K562 (cell line): ENCODE results near the gene PIKFYVE.

Experiments
- ARNT ChIP-seq, 2 experiments: fragments of 450-650 bp; IDR thresholded peaks; 2 replicates each; pipeline ENCODE4 v1.6.1; 2016; ENCODE audit warnings: mild to moderate bottlenecking in 1 of 2
- BRCA1 ChIP-seq, 2 experiments: fragments of 450-650 bp in 1 of 2; sonication (generic) in 1 of 2; formaldehyde crosslinking in 1 of 2; IDR thresholded peaks; 2 replicates each; pipeline versions ENCODE4 v1.5.0 to v1.6.1; 2017 to 2020; ENCODE audit warnings: mild to moderate bottlenecking in 1 of 2, missing genetic modification reagents in 1 of 2
- CHCHD3 ChIP-seq: fragments of 250-450 bp; sonication (Bioruptor Pico); IDR thresholded peaks from 2 replicates; pipeline ENCODE4 v2.1.2; 2022; ENCODE audit warnings: mild to moderate bottlenecking
- CTCF ChIP-seq, 3 experiments: IDR thresholded peaks in 2 of 3; conservative IDR thresholded peaks in 1 of 3; 2 replicates each; pipeline ENCODE4 v1.5.1; 2011 to 2012; ENCODE audit warnings: low read length in 3 of 3, mild to moderate bottlenecking in 3 of 3, control low read depth in 2 of 3, improper control_type of control experiment in 1 of 3, inconsistent platforms in 1 of 3, low read depth in 1 of 3, mixed read lengths in 1 of 3, moderate library complexity in 1 of 3; ENCODE audit not compliant: insufficient read depth in 2 of 3
- ETS2 ChIP-seq: IDR thresholded peaks from 2 replicates; pipeline ENCODE4 v1.6.1; 2016; ENCODE audit warnings: borderline replicate concordance, missing genetic modification characterization, mild to moderate bottlenecking, moderate library complexity, missing compliant biosample characterization; ENCODE audit not compliant: poor library complexity, severe bottlenecking
- MYNN ChIP-seq, 2 experiments: sonication (generic); formaldehyde crosslinking in 1 of 2; IDR thresholded peaks; 2 replicates each; pipeline versions ENCODE4 v1.5.0 to v1.6.1; 2016 to 2020; ENCODE audit warnings: antibody characterized with exemption in 1 of 2, missing genetic modification reagents in 1 of 2
- POLR2H ChIP-seq: IDR thresholded peaks from 2 replicates; pipeline ENCODE4 v1.6.1; 2016; ENCODE audit warnings: missing genetic modification characterization, low read depth, mild to moderate bottlenecking, control low read depth, missing compliant biosample characterization, moderate library complexity
- SMC3 ChIP-seq: conservative IDR thresholded peaks from 2 replicates; pipeline ENCODE4 v1.6.1; 2011; ENCODE audit warnings: low read depth, low read length, improper control_type of control experiment; ENCODE audit not compliant: insufficient read depth
- SRF ChIP-seq, 2 experiments: fragments of 250-450, 450-650 bp in 1 of 2; sonication (Bioruptor Pico) in 1 of 2; sonication (generic) in 1 of 2; formaldehyde crosslinking; IDR thresholded peaks; 2 replicates each; pipeline versions ENCODE4 v1.5.0 to v1.5.1; 2020 to 2022; ENCODE audit warnings: mild to moderate bottlenecking in 1 of 2, missing genetic modification reagents in 1 of 2
- TEAD1 ChIP-seq, 2 experiments: fragments of 450-650 bp in 1 of 2; sonication (generic) in 1 of 2; formaldehyde crosslinking; IDR thresholded peaks; 2 replicates each; pipeline versions ENCODE4 v1.4.0 to v1.8.0; 2020 to 2022; ENCODE audit warnings: mild to moderate bottlenecking in 2 of 2, missing genetic modification reagents in 1 of 2
- USF1 ChIP-seq: sonication (generic); formaldehyde crosslinking; IDR thresholded peaks from 2 replicates; pipeline ENCODE4 v1.9.0; 2022; ENCODE audit warnings: mild to moderate bottlenecking, missing genetic modification reagents
- ZNF589 ChIP-seq: fragments of 200-800 bp; sonication (Bioruptor generic); IDR thresholded peaks from 2 replicates; pipeline ENCODE4 v1.6.1; 2016; ENCODE audit warnings: low read depth, missing genetic modification characterization, missing compliant biosample characterization
- TF ChIP-seq, protein P1 (sequence below): sonication (generic); formaldehyde crosslinking; IDR thresholded peaks from 2 replicates; pipeline ENCODE4 v1.8.0; 2022; ENCODE audit warnings: mild to moderate bottlenecking, missing genetic modification reagents

DNA sequence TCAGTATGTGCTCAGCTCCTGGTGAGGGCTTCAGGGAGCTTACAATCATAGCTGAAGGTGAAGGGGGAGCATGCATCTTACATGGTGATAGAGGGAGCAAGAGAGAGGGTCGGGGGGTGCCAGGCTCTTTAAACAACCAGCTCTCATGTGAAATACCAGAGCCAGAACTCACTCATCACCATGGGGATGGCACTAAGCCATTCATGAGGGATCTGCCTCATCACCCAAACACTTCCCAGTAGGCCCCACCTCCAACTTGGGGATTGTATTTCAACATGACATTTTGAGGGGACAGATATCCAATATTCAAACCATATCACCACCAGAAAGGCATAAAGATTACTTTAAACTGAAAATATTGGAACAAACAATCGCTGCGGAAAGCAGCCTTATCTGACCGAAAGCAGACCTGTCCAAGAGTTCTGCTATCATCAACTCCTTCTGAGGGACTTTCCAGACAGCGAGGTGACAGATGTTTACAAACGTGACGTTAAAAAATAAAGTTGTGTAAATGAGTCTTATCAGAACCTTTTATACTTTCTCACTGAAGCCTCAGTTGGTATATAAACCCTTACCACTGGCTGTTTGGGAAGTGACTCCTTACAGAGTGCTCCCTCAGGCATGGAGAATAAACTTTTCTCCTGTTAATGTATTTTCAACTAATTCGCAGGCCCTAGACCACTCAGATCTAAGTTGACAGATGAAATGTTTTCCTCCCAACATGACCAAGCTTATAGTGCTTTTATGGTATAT lies 105.0 kb downstream of the PIKFYVE start:
- TF ChIP-seq MYNN (IDR thresholded peaks at IDR 0.05) (no peak), MYNN (CRISPR knock-in tag; IDR thresholded peaks at IDR 0.05) (no peak), ZNF589 (CRISPR knock-in tag) (no peak), POLR2H (no peak), CTCF (IDR thresholded peaks at IDR 0.05 in 2 of 3, conservative IDR thresholded peaks at IDR 0.05 in 1 of 3; ENCODE audit: insufficient read depth in 2 of 3, low read depth in 1 of 3, low read length in 3 of 3) (no peak), CHCHD3 (CRISPR knock-in tag) (no peak), SMC3 (no peak), USF1 (CRISPR knock-in tag) (no peak), TEAD1 (CRISPR knock-in tag; IDR thresholded peaks at IDR 0.05) (no peak), SRF (CRISPR knock-in tag; IDR thresholded peaks at IDR 0.05) (no peak), BRCA1 (IDR thresholded peaks at IDR 0.05) (no peak), BRCA1 (CRISPR knock-in tag; IDR thresholded peaks at IDR 0.05) (no peak), ARNT (IDR thresholded peaks at IDR 0.05) (no peak), ETS2 (tag) (no peak)
- TF ChIP-seq, protein P1, sequence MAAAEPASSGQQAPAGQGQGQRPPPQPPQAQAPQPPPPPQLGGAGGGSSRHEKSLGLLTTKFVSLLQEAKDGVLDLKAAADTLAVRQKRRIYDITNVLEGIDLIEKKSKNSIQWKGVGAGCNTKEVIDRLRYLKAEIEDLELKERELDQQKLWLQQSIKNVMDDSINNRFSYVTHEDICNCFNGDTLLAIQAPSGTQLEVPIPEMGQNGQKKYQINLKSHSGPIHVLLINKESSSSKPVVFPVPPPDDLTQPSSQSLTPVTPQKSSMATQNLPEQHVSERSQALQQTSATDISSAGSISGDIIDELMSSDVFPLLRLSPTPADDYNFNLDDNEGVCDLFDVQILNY (CRISPR knock-in tag) = no peak
